ENCODE measurements around the gene ZNF460.

DNA sequence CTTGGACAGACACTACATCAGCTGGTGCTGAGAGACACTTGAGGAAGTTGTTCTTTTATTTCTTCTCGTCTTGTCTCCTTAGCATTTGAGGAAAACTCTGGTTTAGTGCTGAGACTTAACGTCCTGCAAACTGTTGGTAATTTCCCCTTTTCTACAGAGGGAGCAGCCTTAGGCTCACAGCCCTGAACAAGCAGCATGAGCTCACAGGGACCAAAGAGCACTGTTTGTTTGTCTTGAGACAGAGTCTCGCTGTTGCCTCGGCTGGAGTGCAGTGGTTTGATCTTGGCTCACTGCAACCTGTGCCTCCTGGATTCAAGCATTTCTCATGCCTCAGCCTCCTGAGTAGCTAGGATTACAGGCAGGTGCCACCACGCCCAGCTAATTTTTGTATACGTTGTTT, 34.3 kb upstream of the ZNF460 start:
- TF ChIP-seq IRF2 (CRISPR knock-in tag; IDR thresholded peaks at IDR 0.05; ENCODE audit: borderline replicate concordance, low read depth) (no peak), JUN (CRISPR knock-in tag; IDR thresholded peaks at IDR 0.05) (no peak), SMAD4 (CRISPR knock-in tag; IDR thresholded peaks at IDR 0.05) (no peak)
- TF ChIP-seq, protein P1, sequence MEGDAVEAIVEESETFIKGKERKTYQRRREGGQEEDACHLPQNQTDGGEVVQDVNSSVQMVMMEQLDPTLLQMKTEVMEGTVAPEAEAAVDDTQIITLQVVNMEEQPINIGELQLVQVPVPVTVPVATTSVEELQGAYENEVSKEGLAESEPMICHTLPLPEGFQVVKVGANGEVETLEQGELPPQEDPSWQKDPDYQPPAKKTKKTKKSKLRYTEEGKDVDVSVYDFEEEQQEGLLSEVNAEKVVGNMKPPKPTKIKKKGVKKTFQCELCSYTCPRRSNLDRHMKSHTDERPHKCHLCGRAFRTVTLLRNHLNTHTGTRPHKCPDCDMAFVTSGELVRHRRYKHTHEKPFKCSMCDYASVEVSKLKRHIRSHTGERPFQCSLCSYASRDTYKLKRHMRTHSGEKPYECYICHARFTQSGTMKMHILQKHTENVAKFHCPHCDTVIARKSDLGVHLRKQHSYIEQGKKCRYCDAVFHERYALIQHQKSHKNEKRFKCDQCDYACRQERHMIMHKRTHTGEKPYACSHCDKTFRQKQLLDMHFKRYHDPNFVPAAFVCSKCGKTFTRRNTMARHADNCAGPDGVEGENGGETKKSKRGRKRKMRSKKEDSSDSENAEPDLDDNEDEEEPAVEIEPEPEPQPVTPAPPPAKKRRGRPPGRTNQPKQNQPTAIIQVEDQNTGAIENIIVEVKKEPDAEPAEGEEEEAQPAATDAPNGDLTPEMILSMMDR (IDR thresholded peaks at IDR 0.05) = no peak
- TF ChIP-seq, protein P2, sequence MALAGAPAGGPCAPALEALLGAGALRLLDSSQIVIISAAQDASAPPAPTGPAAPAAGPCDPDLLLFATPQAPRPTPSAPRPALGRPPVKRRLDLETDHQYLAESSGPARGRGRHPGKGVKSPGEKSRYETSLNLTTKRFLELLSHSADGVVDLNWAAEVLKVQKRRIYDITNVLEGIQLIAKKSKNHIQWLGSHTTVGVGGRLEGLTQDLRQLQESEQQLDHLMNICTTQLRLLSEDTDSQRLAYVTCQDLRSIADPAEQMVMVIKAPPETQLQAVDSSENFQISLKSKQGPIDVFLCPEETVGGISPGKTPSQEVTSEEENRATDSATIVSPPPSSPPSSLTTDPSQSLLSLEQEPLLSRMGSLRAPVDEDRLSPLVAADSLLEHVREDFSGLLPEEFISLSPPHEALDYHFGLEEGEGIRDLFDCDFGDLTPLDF (CRISPR knock-in tag; IDR thresholded peaks at IDR 0.05) = no peak
- TF ChIP-seq, protein P3, sequence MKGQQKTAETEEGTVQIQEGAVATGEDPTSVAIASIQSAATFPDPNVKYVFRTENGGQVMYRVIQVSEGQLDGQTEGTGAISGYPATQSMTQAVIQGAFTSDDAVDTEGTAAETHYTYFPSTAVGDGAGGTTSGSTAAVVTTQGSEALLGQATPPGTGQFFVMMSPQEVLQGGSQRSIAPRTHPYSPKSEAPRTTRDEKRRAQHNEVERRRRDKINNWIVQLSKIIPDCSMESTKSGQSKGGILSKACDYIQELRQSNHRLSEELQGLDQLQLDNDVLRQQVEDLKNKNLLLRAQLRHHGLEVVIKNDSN (CRISPR knock-in tag; IDR thresholded peaks at IDR 0.05) = no peak
- TF ChIP-seq, protein P4, sequence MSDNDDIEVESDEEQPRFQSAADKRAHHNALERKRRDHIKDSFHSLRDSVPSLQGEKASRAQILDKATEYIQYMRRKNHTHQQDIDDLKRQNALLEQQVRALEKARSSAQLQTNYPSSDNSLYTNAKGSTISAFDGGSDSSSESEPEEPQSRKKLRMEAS (CRISPR knock-in tag; IDR thresholded peaks at IDR 0.05) = no peak

Measured in WTC11 (cell line).